IPS DF 6.9 (cell line): ENCODE measurements around the gene SHC2.

Experiments
- DNase-seq: peaks from one replicate; pipeline ENCODE4 v3.0.0-alpha.2; 2013; ENCODE audit warnings: low read depth, low spot score
- H3K27ac ChIP-seq: one replicate; pipeline ENCODE4 v1.5.1; 2013; ENCODE audit warnings: low read length, control low read depth
- H3K27me3 ChIP-seq: 2 replicates; pipeline ENCODE4 v1.6.1; 2013; ENCODE audit warnings: mild to moderate bottlenecking, low read length; ENCODE audit not compliant: control insufficient read depth, insufficient read depth
- H3K36me3 ChIP-seq: 2 replicates; pipeline ENCODE4 v1.6.1; 2013; ENCODE audit warnings: low read length; ENCODE audit not compliant: control insufficient read depth, insufficient read depth
- H3K4me1 ChIP-seq: 2 replicates; pipeline ENCODE4 v1.6.1; 2013; ENCODE audit warnings: low read length; ENCODE audit not compliant: control insufficient read depth, insufficient read depth
- H3K4me3 ChIP-seq: 2 replicates; pipeline ENCODE4 v1.5.1; 2013; ENCODE audit warnings: mild to moderate bottlenecking, low read length
- H3K9me3 ChIP-seq: 2 replicates; pipeline ENCODE4 v1.6.1; 2013; ENCODE audit warnings: low read length, inconsistent platforms; ENCODE audit not compliant: control insufficient read depth, insufficient read depth
- WGBS: extraction: QIAGEN DNeasy Blood & Tissue Kit; methylation state at CpG from one replicate; pipeline ENCODE4 v1.1.7; 2013; ENCODE audit warnings: mixed read lengths, missing lambda C conversion rate; ENCODE audit not compliant: insufficient read length, insufficient coverage; 5-methylcytosine and 5-hydroxymethylcytosine counted together

Gene SHC2

GRCh38 chr19:403221-404027, 57.4 kb downstream of the SHC2 start:
- Histone ChIP-seq H3K4me1 (no peaks in the 10 kb centered on the region; the same call in 1 of the 2 replicates), H3K27me3 (no peaks in the 10 kb centered on the region; the same call in 1 of the 2 replicates), H3K4me3 (no peak overlapping the region), H3K27ac (no peak overlapping the region), H3K36me3 (no peaks in the 10 kb centered on the region), H3K9me3 (no peaks in the 10 kb centered on the region)
- DNase-seq = no peak
- no CpG with 5 or more reads among the region's 38 CpGs for WGBS

- Histone ChIP-seq H3K4me3 (no peak overlapping the region), H3K9me3 (no peaks in the 10 kb centered on the region), H3K36me3 (no peaks in the 10 kb centered on the region), H3K27ac (no peak overlapping the region), H3K4me1 (no peaks in the 10 kb centered on the region; the same call in 1 of the 2 replicates), H3K27me3 (no peaks in the 10 kb centered on the region; the same call in 1 of the 2 replicates)
- DNase-seq = no peak
- WGBS = no CpG with 5 or more reads among the region's 11 CpGs
Measured at GRCh38 chr19:402786-403185, 58.0 kb downstream of the SHC2 start.

- no CpG with 5 or more reads among the region's 38 CpGs for WGBS
- Histone ChIP-seq H3K36me3 (no peaks in the 10 kb centered on the region), H3K27ac (no peak overlapping the region), H3K27me3 (no peaks in the 10 kb centered on the region; the same call in 1 of the 2 replicates), H3K4me1 (no peaks in the 10 kb centered on the region; the same call in 1 of the 2 replicates), H3K4me3 (no peak overlapping the region), H3K9me3 (no peaks in the 10 kb centered on the region)
- DNase-seq = no peak
Measured at GRCh38 chr19:401866-402511, 58.8 kb downstream of the SHC2 start.

- Histone ChIP-seq H3K4me3 (no peak overlapping the region), H3K27ac (no peak overlapping the region), H3K4me1 (no peaks in the 10 kb centered on the region; the same call in 1 of the 2 replicates), H3K27me3 (no peaks in the 10 kb centered on the region; the same call in 1 of the 2 replicates), H3K9me3 (no peaks in the 10 kb centered on the region), H3K36me3 (no peaks in the 10 kb centered on the region)
- no peak for DNase-seq
- WGBS = no CpG with 5 or more reads among the region's 43 CpGs
Measured at GRCh38 chr19:400976-401865, 59.6 kb downstream of the SHC2 start.

- Histone ChIP-seq H3K27ac (no peak overlapping the region), H3K4me1 (no peaks in the 10 kb centered on the region; the same call in 1 of the 2 replicates), H3K27me3 (no peaks in the 10 kb centered on the region; the same call in 1 of the 2 replicates), H3K36me3 (no peaks in the 10 kb centered on the region), H3K4me3 (no peak overlapping the region), H3K9me3 (no peaks in the 10 kb centered on the region)
- no peak for DNase-seq
- WGBS = no CpG with 5 or more reads among the region's 9 CpGs
Measured at GRCh38 chr19:399370-399769, 61.5 kb downstream of the SHC2 start.

GRCh38 chr19:398719-399118, 62.1 kb downstream of the SHC2 start:
- Histone ChIP-seq H3K36me3 (no peaks in the 10 kb centered on the region), H3K27ac (no peak overlapping the region), H3K4me3 (no peak overlapping the region), H3K27me3 (no peaks in the 10 kb centered on the region; the same call in 1 of the 2 replicates), H3K4me1 (no peaks in the 10 kb centered on the region; the same call in 1 of the 2 replicates), H3K9me3 (no peaks in the 10 kb centered on the region)
- WGBS = no CpG with 5 or more reads among the region's 17 CpGs
- no peak for DNase-seq

GRCh38 chr19:397941-398706, 62.7 kb downstream of the SHC2 start:
- Histone ChIP-seq H3K27ac (no peak overlapping the region), H3K27me3 (no peaks in the 10 kb centered on the region; the same call in 1 of the 2 replicates), H3K36me3 (no peaks in the 10 kb centered on the region), H3K4me3 (no peak overlapping the region), H3K9me3 (no peaks in the 10 kb centered on the region), H3K4me1 (no peaks in the 10 kb centered on the region; the same call in 1 of the 2 replicates)
- DNase-seq = no peak
- no CpG with 5 or more reads among the region's 31 CpGs for WGBS

- Histone ChIP-seq H3K9me3 (no peaks in the 10 kb centered on the region), H3K36me3 (no peaks in the 10 kb centered on the region), H3K27me3 (no peaks in the 10 kb centered on the region; the same call in 1 of the 2 replicates), H3K4me3 (no peak overlapping the region), H3K27ac (no peak overlapping the region), H3K4me1 (no peaks in the 10 kb centered on the region; the same call in 1 of the 2 replicates)
- WGBS = no CpG with 5 or more reads among the region's 18 CpGs
- DNase-seq = no peak
Measured at GRCh38 chr19:397321-397720, 63.5 kb downstream of the SHC2 start.

- Histone ChIP-seq H3K4me3 (no peak overlapping the region), H3K4me1 (no peaks in the 10 kb centered on the region; the same call in 1 of the 2 replicates), H3K27ac (no peak overlapping the region), H3K27me3 (no peaks in the 10 kb centered on the region), H3K9me3 (no peaks in the 10 kb centered on the region), H3K36me3 (no peaks in the 10 kb centered on the region)
- no peak for DNase-seq
- 100% methylated on average over 5 of the region's 5 CpGs for WGBS
Measured at GRCh38 chr19:395467-395866, 65.4 kb downstream of the SHC2 start.
